Articular chondrocyte of knee joint (primary cell): ENCODE data around the gene TECRL. TPM values are rescaled to one million over a fixed set of nuclear protein-coding genes. Genes with fewer than 3 reads are reported as not detected.

ENCODE experiments used
- small RNA-seq: library from RNA; depleted of rRNA; stranded (forward); fragments of <200 nt; gene quantifications from one replicate; pipeline ENCODE3, GENCODE V24; 2012
- total RNA-seq: library from RNA; depleted of rRNA; stranded (reverse); fragments of >200 nt; gene quantifications from 2 replicates; pipeline ENCODE4 v1.2.3, GENCODE V29; 2012

Gene TECRL, protein sequence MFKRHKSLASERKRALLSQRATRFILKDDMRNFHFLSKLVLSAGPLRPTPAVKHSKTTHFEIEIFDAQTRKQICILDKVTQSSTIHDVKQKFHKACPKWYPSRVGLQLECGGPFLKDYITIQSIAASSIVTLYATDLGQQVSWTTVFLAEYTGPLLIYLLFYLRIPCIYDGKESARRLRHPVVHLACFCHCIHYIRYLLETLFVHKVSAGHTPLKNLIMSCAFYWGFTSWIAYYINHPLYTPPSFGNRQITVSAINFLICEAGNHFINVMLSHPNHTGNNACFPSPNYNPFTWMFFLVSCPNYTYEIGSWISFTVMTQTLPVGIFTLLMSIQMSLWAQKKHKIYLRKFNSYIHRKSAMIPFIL
- not detected in 2 replicates for total RNA-seq

DNA sequence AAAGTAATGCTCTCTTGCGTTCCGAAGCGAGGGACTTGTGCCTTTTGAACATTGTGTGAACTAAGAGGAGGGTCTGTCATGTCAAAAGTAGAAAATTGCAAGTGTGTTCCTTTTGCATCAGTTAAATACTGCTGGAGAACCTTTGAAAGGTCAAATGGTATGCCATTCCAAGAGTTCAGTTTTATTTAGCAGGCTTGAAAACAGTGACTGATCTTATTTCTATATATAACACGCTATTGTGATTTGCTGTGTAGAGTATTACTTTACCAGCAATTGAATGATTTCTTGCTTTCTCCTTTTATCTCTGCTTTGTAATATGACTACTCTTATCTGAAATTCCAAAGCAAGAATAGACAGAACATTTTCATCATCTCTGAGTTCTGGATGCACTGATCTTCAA lies at the start of gene TECRL:
TSS of gene TECRL (minus strand) at position 151 of the 400 bp plus-strand sequence. CDS start at position 52, 99 bp downstream.

Small RNA genes within 50 kb of the gene (small RNA-seq; reads per million reads assigned to genes)
- not detected for gene RNU6-191P
